Naive thymus-derived CD4-positive, alpha-beta T cell (primary cell): ENCODE data around the gene USP43. TPM values are rescaled to one million over a fixed set of nuclear protein-coding genes. Genes with fewer than 3 reads are reported as not detected.

Source experiments
- polyA plus RNA-seq, 2 donors: library from polyadenylated mRNA; unstranded; fragments of 300-500 nt; fragmentation: Illumina TruSeq; gene quantifications; one replicate each; pipeline ENCODE4 v1.2.3, GENCODE V29; 2021
- total RNA-seq, 6 experiments: library from RNA in 5 of 6; stranded (reverse) in 5 of 6; gene quantifications; 1 replicate in 5 of 6; 2 replicates in 1 of 6; pipeline ENCODE4 v1.2.3 and lab custom pipeline; 2021 to 2026

The USP43 gene
- total and polyA plus RNA-seq, 7 experiments from 2014 or later = 0.27 to 1.0 TPM; not detected in 5

Other genes with a start within 250 kb of the USP43 start
- gene STX8, start 69.7 kb upstream of the USP43 start, total RNA-seq = 10 to 100 TPM; 45.1 to 71.3 (median 48.9) TPM
- 100 to 1,000 TPM; 105 to 116 TPM for gene STX8, start 69.7 kb upstream of the USP43 start, polyA plus RNA-seq
- gene CFAP52, start 68.9 kb upstream of the USP43 start, total RNA-seq = not detected
- not detected for gene CFAP52, start 68.9 kb upstream of the USP43 start, polyA plus RNA-seq
- gene DHRS7C, start 146.1 kb downstream of the USP43 start, total RNA-seq = not detected
- not detected for gene DHRS7C, start 146.1 kb downstream of the USP43 start, polyA plus RNA-seq
- not detected for gene GSG1L2, start 176.6 kb downstream of the USP43 start, total RNA-seq
- not detected for gene GSG1L2, start 176.6 kb downstream of the USP43 start, polyA plus RNA-seq
- gene GLP2R, start 180.4 kb downstream of the USP43 start, total RNA-seq = not detected
- gene GLP2R, start 180.4 kb downstream of the USP43 start, polyA plus RNA-seq = not detected